Measurements from ENCODE around the gene KDELR1. TPM values are rescaled to one million over a fixed set of nuclear protein-coding genes. Genes with fewer than 3 reads are reported as not detected.

Gene KDELR1
- total RNA-seq, 2 donors from 2014 or later = 233 to 249 TPM

GRCh38 chr19:48340995-48341394 is 50.4 kb downstream of the KDELR1 start:
- no peak overlapping the region for H3K27ac ChIP-seq
- H3K9me3 ChIP-seq = no peaks in the 10 kb centered on the region
- H3K9ac ChIP-seq (ENCODE audit: low read depth in 2 of 2, low read length in 2 of 2) = no peak overlapping the region
- no peak overlapping the region for H3K4me3 ChIP-seq
- TF ChIP-seq, protein P1, sequence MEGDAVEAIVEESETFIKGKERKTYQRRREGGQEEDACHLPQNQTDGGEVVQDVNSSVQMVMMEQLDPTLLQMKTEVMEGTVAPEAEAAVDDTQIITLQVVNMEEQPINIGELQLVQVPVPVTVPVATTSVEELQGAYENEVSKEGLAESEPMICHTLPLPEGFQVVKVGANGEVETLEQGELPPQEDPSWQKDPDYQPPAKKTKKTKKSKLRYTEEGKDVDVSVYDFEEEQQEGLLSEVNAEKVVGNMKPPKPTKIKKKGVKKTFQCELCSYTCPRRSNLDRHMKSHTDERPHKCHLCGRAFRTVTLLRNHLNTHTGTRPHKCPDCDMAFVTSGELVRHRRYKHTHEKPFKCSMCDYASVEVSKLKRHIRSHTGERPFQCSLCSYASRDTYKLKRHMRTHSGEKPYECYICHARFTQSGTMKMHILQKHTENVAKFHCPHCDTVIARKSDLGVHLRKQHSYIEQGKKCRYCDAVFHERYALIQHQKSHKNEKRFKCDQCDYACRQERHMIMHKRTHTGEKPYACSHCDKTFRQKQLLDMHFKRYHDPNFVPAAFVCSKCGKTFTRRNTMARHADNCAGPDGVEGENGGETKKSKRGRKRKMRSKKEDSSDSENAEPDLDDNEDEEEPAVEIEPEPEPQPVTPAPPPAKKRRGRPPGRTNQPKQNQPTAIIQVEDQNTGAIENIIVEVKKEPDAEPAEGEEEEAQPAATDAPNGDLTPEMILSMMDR (IDR thresholded peaks at IDR 0.05) = no peak
- H3K36me3 ChIP-seq = no peaks in the 10 kb centered on the region
- intact Hi-C loops (cut with DNase I) = loop anchor here (10.0 kb wide), 1 partner anchor 76 kb away; no protein-coding TSS in a partner anchor
- H3K27me3 ChIP-seq = no peaks in the 10 kb centered on the region
- no peaks in the 10 kb centered on the region for H3K4me1 ChIP-seq
- no peak for DNase-seq

DNA sequence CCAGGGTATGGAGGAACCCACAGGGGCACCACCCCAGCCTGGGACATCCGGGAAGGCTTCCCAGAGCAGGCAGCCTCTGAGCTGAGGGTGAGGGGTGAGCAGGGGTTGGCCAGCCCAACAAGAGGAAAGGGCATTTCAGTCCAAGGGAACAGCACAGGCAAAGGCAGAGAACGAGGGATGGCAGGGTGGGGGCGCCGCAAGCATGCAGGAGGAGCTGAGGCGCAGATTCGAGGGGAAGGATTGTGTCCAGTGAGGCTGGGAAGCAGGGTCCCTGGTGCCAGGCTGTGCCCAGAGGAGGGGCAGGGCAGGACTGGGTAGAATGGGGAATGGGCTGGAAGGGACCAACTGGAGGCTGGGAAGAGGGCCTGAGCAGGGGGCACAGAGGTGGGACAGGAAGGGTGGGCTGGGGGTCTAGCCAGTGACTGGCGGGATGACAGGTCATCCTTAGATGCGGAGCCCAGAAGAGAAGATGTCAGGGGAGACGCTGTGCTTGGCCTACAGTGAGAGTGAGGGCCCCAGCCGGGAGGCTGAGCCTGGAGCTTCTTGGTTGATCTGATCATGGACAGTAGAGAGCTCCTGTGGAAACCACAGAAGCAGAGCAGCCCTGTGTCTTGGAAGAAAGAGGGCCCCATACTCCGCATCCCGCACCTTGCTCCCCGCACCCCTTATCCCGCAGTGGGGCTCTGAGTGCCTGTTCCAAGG is 52.4 kb downstream of the KDELR1 start:
- DNase-seq = no peak
- H3K4me3 ChIP-seq = no peak overlapping the region
- no peaks in the 10 kb centered on the region for H3K9me3 ChIP-seq
- no peak overlapping the region for H3K9ac ChIP-seq (ENCODE audit: low read depth in 2 of 2, low read length in 2 of 2)
- TF ChIP-seq, protein P1 (IDR thresholded peaks at IDR 0.05) = no peak
- intact Hi-C loops (cut with DNase I) = no loop called here
- H3K4me1 ChIP-seq = no peaks in the 10 kb centered on the region
- H3K36me3 ChIP-seq = no peaks in the 10 kb centered on the region
- no peak overlapping the region for H3K27ac ChIP-seq
- H3K27me3 ChIP-seq = no peaks in the 10 kb centered on the region

DNA sequence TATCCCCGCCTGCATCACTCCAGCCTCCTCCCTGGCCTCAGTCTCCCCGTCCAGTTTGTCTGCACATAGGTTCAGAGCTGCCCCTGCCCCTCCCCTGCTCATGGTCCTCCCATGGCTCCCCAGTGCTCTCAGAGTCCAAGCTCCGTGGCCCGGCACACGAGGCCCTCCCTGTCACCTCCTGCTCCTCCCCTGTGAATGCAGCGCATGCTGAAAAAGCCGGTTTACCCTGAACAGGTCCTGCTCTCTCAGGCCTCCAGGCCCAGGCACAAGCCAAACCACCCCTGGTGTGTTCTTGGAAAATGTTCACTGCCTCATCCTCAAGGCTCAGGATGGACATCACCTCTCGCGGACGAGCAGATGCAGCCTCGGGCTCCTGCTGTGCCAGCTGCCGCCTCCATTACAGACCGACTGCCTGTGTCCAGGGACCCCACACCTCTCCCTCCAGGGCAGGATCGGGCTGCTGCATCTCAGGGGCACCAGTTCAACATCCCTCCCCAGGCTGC is 53.0 kb downstream of the KDELR1 start:
- TF ChIP-seq, protein P1 (IDR thresholded peaks at IDR 0.05) = no peak
- Histone ChIP-seq H3K4me1 (peaks cover 3% of the 10 kb centered on the region), H3K27me3 (no peaks in the 10 kb centered on the region), H3K36me3 (no peaks in the 10 kb centered on the region), H3K27ac (no peak overlapping the region), H3K9me3 (no peaks in the 10 kb centered on the region), H3K4me3 (no peak overlapping the region), H3K9ac (ENCODE audit: low read depth in 2 of 2, low read length in 2 of 2) (no peak overlapping the region)
- no peak for DNase-seq
- intact Hi-C loops (cut with DNase I) = no loop called here

GRCh38 chr19:48333467-48334384 is 57.6 kb downstream of the KDELR1 start:
- Histone ChIP-seq H3K27me3 (no peaks in the 10 kb centered on the region), H3K4me1 (peaks cover 10% of the 10 kb centered on the region), H3K36me3 (no peaks in the 10 kb centered on the region), H3K4me3 (peak overlapping the region; percentile 55), H3K27ac (peak overlapping the region; percentile 98), H3K9ac (ENCODE audit: low read depth in 2 of 2, low read length in 2 of 2) (peak overlapping the region; percentile 73 to 98), H3K9me3 (no peaks in the 10 kb centered on the region)
- intact Hi-C loops (cut with DNase I) = no loop called here
- DNase-seq = peak; percentile 97
- TF ChIP-seq, protein P1 (IDR thresholded peaks at IDR 0.05) = peak; percentile 81

GRCh38 chr19:48332662-48333466 is 58.5 kb downstream of the KDELR1 start:
- Histone ChIP-seq H3K4me1 (peaks cover 10% of the 10 kb centered on the region), H3K9ac (ENCODE audit: low read depth in 2 of 2, low read length in 2 of 2) (peak overlapping the region; percentile 73 to 98), H3K27me3 (no peaks in the 10 kb centered on the region), H3K4me3 (peak overlapping the region; percentile 55), H3K27ac (peak overlapping the region; percentile 98), H3K9me3 (no peaks in the 10 kb centered on the region), H3K36me3 (no peaks in the 10 kb centered on the region)
- intact Hi-C loops (cut with DNase I) = no loop called here
- DNase-seq = peak; percentile 98
- TF ChIP-seq, protein P1 (IDR thresholded peaks at IDR 0.05) = no peak

All from colonic mucosa (tissue), 4 donors.